COR-L47 (cell line): ENCODE results near the gene AGXT.
"Not testable (repeated sequence)": the region's sequence is repeated elsewhere in the genome, so short reads cannot be mapped to it uniquely, and the experiment has no call there.

Source experiments
- DNase-seq: peaks from one replicate; lab custom pipeline; 2025; lab: John Stamatoyannopoulos, UW

Gene AGXT

GRCh38 chr2:240840435-240841060 lies 28.1 kb upstream of the AGXT start:
- peak; percentile 46 for DNase-seq

DNA sequence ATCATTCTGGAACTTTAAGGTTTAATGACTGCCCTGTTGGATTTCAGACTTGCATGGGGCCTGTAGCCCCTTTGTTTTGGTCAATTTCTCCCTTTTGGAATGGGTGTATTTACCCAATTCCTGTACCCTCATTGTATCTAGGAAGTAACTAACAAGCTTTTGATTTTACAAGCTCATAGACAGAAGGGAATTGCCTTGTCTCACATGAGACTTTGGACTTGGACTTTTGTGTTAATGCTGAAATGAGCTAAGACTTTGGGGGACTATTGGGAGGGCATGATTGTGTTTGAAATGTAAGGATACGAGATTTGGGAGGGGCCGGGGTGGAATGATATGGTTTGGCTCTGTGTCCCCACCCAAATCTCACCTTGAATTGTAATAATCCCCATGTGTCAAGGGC lies 22.3 kb upstream of the AGXT start:
- DNase-seq, result not testable (repeated sequence)

DNA sequence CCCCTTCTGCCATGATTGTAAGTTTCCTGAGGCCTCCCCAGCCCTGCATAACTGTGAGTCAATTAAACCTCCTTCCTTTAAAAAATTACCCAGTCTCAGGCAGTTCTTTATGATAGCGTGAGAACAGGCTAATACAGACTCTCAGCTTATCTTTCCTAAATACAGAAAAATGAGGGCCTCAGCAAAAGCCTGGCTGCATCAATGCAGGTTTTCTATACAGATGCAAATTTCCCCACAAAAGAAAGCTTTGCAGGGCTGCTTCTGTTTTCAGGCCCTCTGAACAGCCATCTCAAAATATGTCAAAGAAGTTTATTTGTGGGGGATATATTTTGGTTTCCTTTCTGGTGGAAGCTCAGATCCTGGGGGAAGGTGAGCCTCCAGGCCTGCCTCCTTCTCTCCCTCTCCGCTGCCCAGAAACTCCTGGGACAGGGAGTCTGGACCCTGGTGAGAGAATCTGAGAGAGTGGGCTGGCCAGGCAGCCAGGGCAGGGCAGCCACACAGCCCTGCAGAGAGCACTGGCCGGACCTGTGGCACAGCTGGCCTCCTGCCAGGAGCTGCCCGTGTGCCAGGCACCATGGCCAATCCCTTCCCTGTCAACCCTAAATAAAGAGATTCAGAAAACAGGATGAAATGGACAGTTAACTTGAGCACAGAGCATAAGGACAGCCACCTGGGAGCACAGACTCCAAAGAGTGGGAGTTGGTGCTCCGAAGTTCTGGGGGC lies 21.6 kb upstream of the AGXT start:
- DNase-seq, result no peak

GRCh38 chr2:240847817-240848216 lies 20.8 kb upstream of the AGXT start:
- no peak for DNase-seq

DNA sequence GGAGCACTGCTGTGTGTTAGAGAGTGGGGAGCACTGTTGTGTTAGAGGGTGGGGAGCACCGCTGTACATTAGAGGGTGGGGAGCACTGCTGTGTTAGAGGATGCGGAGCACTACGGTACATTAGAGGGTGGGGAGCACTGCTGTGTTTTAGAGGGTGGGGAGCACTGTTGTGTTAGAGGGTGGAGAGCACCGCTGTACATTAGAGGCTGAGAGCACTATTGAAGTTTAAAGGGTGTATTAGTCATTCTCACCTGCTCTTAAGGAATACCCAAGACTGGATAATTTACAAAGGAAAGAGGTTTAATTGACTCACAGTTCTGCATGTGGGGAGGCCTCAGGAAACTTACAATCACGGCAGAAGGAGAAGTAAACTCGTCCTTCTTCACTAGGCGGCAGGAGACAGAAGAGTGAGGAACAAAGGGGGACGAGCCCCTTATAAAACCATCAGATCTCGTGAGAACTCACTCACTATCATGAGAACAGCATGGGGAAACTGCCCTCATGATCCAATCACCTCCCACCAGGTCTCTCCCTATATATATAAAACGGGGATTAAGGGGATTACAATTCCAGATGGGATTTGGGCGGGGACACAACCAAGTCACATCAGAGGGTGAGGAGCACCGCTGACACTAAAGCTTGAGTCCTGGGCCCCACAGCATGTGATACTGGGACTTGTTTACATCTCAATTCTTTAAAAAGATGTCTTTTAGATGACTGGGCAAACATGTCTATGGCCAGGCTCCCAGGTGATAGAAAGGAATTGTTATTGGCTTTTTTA lies 19.5 kb upstream of the AGXT start:
- no peak for DNase-seq

DNA sequence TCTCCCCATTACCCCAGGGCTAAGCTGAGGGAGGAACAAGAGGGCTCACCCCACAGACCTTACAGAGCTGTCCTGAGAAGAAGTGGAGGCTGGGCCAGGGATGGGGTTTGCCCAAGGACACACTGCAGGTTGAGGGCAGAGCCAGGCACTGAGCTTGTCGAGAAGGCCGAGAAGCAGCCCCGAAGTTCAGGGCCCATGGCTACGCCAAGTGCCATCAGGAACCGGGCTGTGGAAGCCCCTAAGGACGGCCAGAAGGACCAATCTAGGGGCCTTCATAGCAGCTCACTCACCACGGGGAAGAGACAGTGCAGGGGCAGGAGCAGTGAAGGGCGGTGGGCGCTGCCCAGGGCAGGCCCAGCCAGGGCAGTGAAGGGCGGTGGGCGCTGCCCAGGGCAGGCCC lies 18.6 kb upstream of the AGXT start:
- DNase-seq, result no peak

- no peak for DNase-seq
Observed at GRCh38 chr2:240850756-240851077, 17.9 kb upstream of the AGXT start.

GRCh38 chr2:240851078-240851991 lies 17.3 kb upstream of the AGXT start:
- no peak for DNase-seq

DNA sequence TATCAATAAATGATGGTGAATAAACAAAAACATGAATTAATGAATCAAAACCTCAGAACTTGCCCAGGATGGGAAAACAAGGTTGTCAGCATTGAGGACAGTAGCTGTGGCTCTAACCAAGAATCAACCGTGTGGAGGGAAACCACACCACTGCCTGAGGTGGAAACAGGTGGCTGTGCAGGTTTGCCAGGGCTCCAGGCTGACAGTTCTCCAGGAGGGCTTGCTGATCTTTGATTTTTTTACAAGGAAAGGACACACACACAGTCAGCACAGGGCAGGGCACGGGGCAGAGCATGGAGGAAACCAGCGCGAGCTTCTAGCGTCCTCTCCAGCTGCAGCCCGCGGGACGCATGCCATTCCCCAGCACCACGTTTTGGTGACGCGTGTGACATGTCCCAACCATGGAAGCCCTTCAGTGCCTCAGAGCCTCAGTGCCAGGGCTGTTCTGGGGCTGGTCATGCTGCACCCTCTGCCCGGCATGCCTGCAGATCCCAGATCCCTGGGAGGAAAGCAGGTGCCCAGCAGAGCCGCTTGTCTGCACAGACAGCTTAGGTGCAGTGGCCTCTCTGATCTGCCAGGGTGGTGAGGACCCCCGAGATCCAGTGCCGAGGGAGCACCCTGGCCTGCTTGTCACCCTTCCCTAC lies 15.8 kb upstream of the AGXT start:
- DNase-seq, result no peak

GRCh38 chr2:240855670-240856069 lies 13.0 kb upstream of the AGXT start:
- DNase-seq, result no peak

- DNase-seq, result no peak
Observed at GRCh38 chr2:240856151-240856980, 12.3 kb upstream of the AGXT start.

- DNase-seq, result no peak
Observed at GRCh38 chr2:240857039-240858008, 11.3 kb upstream of the AGXT start.

DNA sequence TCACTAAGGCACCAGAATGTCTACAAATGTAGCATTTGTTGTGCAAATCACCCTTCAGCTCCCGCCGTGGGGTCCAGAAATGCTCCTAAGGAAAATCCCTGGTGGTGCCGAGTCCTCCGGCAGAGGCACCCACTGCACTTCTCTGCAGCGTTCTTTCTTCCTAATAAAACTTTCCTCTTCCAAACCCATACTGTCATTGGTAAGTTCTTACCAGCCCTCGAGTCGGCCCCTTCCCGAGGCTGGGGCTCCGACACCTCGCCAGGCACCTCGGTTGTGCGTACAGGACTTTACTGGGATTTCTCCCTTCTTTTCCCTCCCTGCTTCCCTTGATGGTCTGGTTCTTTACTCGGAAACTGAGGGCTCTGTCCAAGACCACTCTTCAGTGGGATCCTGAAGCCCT lies 10.3 kb upstream of the AGXT start:
- DNase-seq, result no peak

DNA sequence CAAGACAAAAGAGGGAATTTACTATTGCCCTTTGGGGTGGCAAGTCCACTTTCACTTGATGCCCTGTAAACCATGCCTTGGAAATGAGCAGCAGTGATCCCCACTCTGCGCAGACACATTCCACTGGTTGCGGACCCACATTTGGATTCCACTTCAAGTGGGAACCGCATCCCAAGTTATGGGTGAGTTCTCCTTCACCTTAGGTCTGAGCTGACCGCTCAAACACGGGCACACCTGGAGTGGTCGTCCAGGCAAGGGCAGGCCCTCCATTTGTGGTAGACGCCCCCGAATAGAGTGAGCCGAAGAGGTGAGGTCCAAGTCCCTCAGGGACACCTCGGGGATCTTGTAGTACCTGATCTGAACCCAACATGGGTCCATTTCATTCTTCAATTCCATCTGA lies 9.8 kb upstream of the AGXT start:
- DNase-seq, result no peak

GRCh38 chr2:240861547-240861946 lies 7.1 kb upstream of the AGXT start:
- DNase-seq, result no peak

GRCh38 chr2:240864475-240864874 lies 4.1 kb upstream of the AGXT start:
- DNase-seq, result no peak

- no peak for DNase-seq
Observed at GRCh38 chr2:240865391-240865790, 3.2 kb upstream of the AGXT start.

- DNase-seq, result no peak
Observed at GRCh38 chr2:240869109-240869955, 708 bp downstream of the AGXT start.
